Neural progenitor cell (in vitro differentiated cells): Measurements from ENCODE around the gene OAS1. TPM values are rescaled to one million over a fixed set of nuclear protein-coding genes. Genes with fewer than 3 reads are reported as not detected.
"Not testable (repeated sequence)": the region's sequence is repeated elsewhere in the genome, so short reads cannot be mapped to it uniquely, and the experiment has no call there.

Experiments
- DNase-seq: peaks from one replicate; pipeline ENCODE4 v3.0.0-alpha.2; 2016; ENCODE audit warnings: low spot score
- H2AFZ ChIP-seq: fragments of 200-600 bp; sonication (generic); replicated peaks from 2 replicates; pipeline ENCODE4 v1.6.1; 2016; ENCODE audit warnings: antibody characterized with exemption
- H3F3A ChIP-seq: fragments of 200-600 bp; sonication (generic); 2 replicates; pipeline ENCODE4 v1.6.1; 2016; ENCODE audit warnings: antibody characterized with exemption, low read depth
- H3K27ac ChIP-seq: fragments of 200-600 bp; sonication (generic); 2 replicates; pipeline ENCODE4 v1.5.1; 2016; ENCODE audit warnings: mild to moderate bottlenecking
- H3K27me3 ChIP-seq: fragments of 200-600 bp; sonication (generic); 2 replicates; pipeline ENCODE4 v1.6.1; 2016; ENCODE audit warnings: mild to moderate bottlenecking, moderate library complexity
- H3K36me3 ChIP-seq: fragments of 200-600 bp; sonication (generic); 2 replicates; pipeline ENCODE4 v1.5.1; 2016
- H3K4me1 ChIP-seq: fragments of 200-600 bp; sonication (generic); 2 replicates; pipeline ENCODE4 v1.6.1; 2016; ENCODE audit warnings: mixed run types
- H3K4me2 ChIP-seq: fragments of 200-600 bp; sonication (generic); 2 replicates; pipeline ENCODE4 v1.6.1; 2016
- H3K4me3 ChIP-seq: fragments of 200-600 bp; sonication (generic); 2 replicates; pipeline ENCODE4 v1.5.1; 2016
- H3K79me2 ChIP-seq: fragments of 200-600 bp; sonication (generic); 2 replicates; pipeline ENCODE4 v1.6.1; 2016; ENCODE audit warnings: low read depth
- H3K9ac ChIP-seq: fragments of 200-600 bp; sonication (generic); 2 replicates; pipeline ENCODE4 v1.6.1; 2016
- H3K9me3 ChIP-seq: fragments of 200-600 bp; sonication (generic); 2 replicates; pipeline ENCODE4 v1.5.1; 2016; ENCODE audit warnings: low read depth
- H4K20me1 ChIP-seq: fragments of 200-600 bp; sonication (generic); 2 replicates; pipeline ENCODE4 v1.6.1; 2016; ENCODE audit warnings: low read depth
- H3K27ac Mint-ChIP-seq: 3 replicates; pipeline ENCODE4 v1.8.0; 2021; ENCODE audit warnings: mixed read lengths
- H3K27me3 Mint-ChIP-seq: 2 replicates; pipeline ENCODE4 v1.8.0; 2022; ENCODE audit warnings: low read depth, mild to moderate bottlenecking, inconsistent platforms, moderate library complexity, mixed read lengths; ENCODE audit not compliant: insufficient read depth
- H3K36me3 Mint-ChIP-seq: 3 replicates; pipeline ENCODE4 v1.8.0; 2021; ENCODE audit warnings: mixed read lengths
- H3K4me1 Mint-ChIP-seq: 3 replicates; pipeline ENCODE4 v1.8.0; 2021; ENCODE audit warnings: mixed read lengths
- H3K4me3 Mint-ChIP-seq: 3 replicates; pipeline ENCODE4 v1.8.0; 2021; ENCODE audit warnings: mild to moderate bottlenecking, moderate library complexity, mixed read lengths
- H3K9me3 Mint-ChIP-seq: 3 replicates; pipeline ENCODE4 v1.8.0; 2020; ENCODE audit warnings: mixed read lengths
- EZH2 ChIP-seq: fragments of 200-600 bp; sonication (generic); IDR thresholded peaks from 2 replicates; pipeline ENCODE4 v1.6.1; 2017; ENCODE audit warnings: antibody characterized with exemption, mild to moderate bottlenecking, moderate library complexity
- EZH2phosphoT487 ChIP-seq: fragments of 200-600 bp; sonication (generic); IDR thresholded peaks from 2 replicates; pipeline ENCODE4 v1.6.1; 2017; ENCODE audit warnings: antibody characterized with exemption
- total RNA-seq: library from RNA; depleted of rRNA; stranded (reverse); fragments of >200 nt; gene quantifications from 2 replicates; pipeline ENCODE4 v1.2.3, GENCODE V29; 2015; ENCODE audit warnings: low replicate concordance
- TF ChIP-seq, protein P1 (sequence below): fragments of 200-600 bp; sonication (generic); IDR thresholded peaks from 2 replicates; pipeline ENCODE4 v1.5.1; 2017; ENCODE audit warnings: antibody characterized with exemption, mild to moderate bottlenecking

OAS1 gene
- total RNA-seq, 1 donor from 2014 or later = not detected

DNA sequence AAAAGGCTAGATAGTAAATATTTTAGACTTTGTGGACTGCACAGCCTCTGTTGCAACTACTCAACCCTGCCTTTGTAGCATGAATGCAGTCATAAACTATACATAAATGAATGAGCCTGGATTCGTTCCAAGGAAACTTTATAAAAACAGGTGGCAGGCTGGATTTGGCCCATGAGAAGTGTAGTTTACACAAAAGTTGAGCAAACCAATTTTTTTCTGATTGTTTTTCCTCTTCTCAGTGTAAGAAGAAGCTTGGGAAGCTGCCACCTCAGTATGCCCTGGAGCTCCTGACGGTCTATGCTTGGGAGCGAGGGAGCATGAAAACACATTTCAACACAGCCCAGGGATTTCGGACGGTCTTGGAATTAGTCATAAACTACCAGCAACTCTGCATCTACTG lies 9.5 kb downstream of the OAS1 start:
- no peak overlapping the region for H3K27ac ChIP-seq
- H3K27ac Mint-ChIP-seq = no peak overlapping the region

DNA sequence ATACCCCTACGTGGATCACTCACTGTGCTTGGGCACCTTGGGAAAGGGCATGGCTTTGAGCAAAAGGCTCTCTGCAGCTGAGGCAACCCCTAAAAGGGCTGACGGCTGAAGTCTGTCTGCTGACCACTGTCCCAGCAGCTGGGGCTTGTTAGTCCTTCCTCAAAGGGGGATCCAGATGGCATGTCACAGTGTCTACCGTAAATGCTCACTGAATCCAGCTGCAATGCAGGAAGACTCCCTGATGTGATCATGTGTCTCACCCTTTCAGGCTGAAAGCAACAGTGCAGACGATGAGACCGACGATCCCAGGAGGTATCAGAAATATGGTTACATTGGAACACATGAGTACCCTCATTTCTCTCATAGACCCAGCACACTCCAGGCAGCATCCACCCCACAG lies 12.4 kb downstream of the OAS1 start:
- no peaks in the 10 kb centered on the region for H3K4me1 ChIP-seq
- Mint-ChIP-seq H3K27ac (no peak overlapping the region), H3K4me1 (no peaks in the 10 kb centered on the region), H3K36me3 (no peaks in the 10 kb centered on the region), H3K27me3 (no peaks in the 10 kb centered on the region), H3K4me3 (no peak overlapping the region), H3K9me3 (peaks cover 10% of the 10 kb centered on the region)
- no peak overlapping the region for H2AFZ ChIP-seq
- H3F3A ChIP-seq = no peaks in the 10 kb centered on the region
- no peak for DNase-seq
- no peaks in the 10 kb centered on the region for H3K79me2 ChIP-seq
- no peaks in the 10 kb centered on the region for H3K27me3 ChIP-seq
- TF ChIP-seq EZH2phosphoT487 (no peak), EZH2 (no peak)
- TF ChIP-seq, protein P1, sequence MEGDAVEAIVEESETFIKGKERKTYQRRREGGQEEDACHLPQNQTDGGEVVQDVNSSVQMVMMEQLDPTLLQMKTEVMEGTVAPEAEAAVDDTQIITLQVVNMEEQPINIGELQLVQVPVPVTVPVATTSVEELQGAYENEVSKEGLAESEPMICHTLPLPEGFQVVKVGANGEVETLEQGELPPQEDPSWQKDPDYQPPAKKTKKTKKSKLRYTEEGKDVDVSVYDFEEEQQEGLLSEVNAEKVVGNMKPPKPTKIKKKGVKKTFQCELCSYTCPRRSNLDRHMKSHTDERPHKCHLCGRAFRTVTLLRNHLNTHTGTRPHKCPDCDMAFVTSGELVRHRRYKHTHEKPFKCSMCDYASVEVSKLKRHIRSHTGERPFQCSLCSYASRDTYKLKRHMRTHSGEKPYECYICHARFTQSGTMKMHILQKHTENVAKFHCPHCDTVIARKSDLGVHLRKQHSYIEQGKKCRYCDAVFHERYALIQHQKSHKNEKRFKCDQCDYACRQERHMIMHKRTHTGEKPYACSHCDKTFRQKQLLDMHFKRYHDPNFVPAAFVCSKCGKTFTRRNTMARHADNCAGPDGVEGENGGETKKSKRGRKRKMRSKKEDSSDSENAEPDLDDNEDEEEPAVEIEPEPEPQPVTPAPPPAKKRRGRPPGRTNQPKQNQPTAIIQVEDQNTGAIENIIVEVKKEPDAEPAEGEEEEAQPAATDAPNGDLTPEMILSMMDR = no peak
- no peaks in the 10 kb centered on the region for H3K9me3 ChIP-seq
- no peak overlapping the region for H3K4me3 ChIP-seq
- no peaks in the 10 kb centered on the region for H3K36me3 ChIP-seq
- no peak overlapping the region for H3K9ac ChIP-seq
- no peak overlapping the region for H3K27ac ChIP-seq
- H4K20me1 ChIP-seq = no peaks in the 10 kb centered on the region
- no peak overlapping the region for H3K4me2 ChIP-seq

More for the DNA sequence above, 9.5 kb downstream of the OAS1 start:
- no peaks in the 10 kb centered on the region for H3F3A ChIP-seq
- H3K4me2 ChIP-seq = no peak overlapping the region
- peaks cover 31% of the 10 kb centered on the region for H3K9me3 Mint-ChIP-seq
- DNase-seq = no peak
- H2AFZ ChIP-seq = no peak overlapping the region
- no peaks in the 10 kb centered on the region for H3K36me3 Mint-ChIP-seq
- no peaks in the 10 kb centered on the region for H3K4me1 Mint-ChIP-seq
- H3K27me3 ChIP-seq = no peaks in the 10 kb centered on the region
- no peak overlapping the region for H3K4me3 ChIP-seq
- H3K36me3 ChIP-seq = no peaks in the 10 kb centered on the region
- no peaks in the 10 kb centered on the region for H3K4me1 ChIP-seq
- H3K27me3 Mint-ChIP-seq = peaks cover 2% of the 10 kb centered on the region
- H4K20me1 ChIP-seq = no peaks in the 10 kb centered on the region
- peaks cover 5% of the 10 kb centered on the region for H3K9me3 ChIP-seq
- H3K4me3 Mint-ChIP-seq = no peak overlapping the region
- no peak overlapping the region for H3K9ac ChIP-seq
- H3K79me2 ChIP-seq = no peaks in the 10 kb centered on the region
- TF ChIP-seq EZH2phosphoT487 = no peak
- no peak for TF ChIP-seq EZH2
- TF ChIP-seq, protein P1 = no peak

DNA sequence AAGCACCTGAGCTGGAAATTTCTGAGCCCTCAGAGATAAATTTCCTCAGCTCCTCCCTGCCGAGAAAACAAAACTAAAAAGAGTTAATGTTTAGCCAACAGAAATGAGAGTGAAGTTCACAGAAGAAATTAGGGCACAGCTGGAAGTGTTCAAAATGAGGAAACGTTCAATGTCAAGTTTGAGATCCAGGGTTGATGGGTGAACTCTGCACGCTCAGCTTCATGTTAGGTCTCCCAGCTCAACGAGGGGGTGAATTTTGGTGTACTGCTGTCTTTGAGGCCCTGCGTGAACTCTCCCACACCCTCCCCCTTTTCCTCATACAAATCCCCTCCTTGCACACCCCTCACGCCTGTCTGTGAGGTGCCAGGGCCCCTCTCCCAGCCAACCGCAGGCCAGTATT lies 18.2 kb downstream of the OAS1 start:
- Mint-ChIP-seq H3K4me3 (no peak overlapping the region), H3K4me1 (peaks cover 3% of the 10 kb centered on the region), H3K27ac (no peak overlapping the region), H3K27me3 (peaks cover 4% of the 10 kb centered on the region), H3K36me3 (no peaks in the 10 kb centered on the region), H3K9me3 (peaks cover 12% of the 10 kb centered on the region)
- Histone ChIP-seq H3K4me3 (no peak overlapping the region), H3K79me2 (no peaks in the 10 kb centered on the region), H4K20me1 (no peaks in the 10 kb centered on the region), H2AFZ (no peak overlapping the region), H3K27me3 (peaks cover 4% of the 10 kb centered on the region), H3K36me3 (no peaks in the 10 kb centered on the region), H3K27ac (no peak overlapping the region), H3K4me2 (no peak overlapping the region), H3K9me3 (no peaks in the 10 kb centered on the region), H3F3A (no peaks in the 10 kb centered on the region), H3K4me1 (no peaks in the 10 kb centered on the region), H3K9ac (no peak overlapping the region)
- DNase-seq = no peak
- TF ChIP-seq, protein P1 = no peak
- TF ChIP-seq EZH2phosphoT487 (no peak), EZH2 (no peak)

DNA sequence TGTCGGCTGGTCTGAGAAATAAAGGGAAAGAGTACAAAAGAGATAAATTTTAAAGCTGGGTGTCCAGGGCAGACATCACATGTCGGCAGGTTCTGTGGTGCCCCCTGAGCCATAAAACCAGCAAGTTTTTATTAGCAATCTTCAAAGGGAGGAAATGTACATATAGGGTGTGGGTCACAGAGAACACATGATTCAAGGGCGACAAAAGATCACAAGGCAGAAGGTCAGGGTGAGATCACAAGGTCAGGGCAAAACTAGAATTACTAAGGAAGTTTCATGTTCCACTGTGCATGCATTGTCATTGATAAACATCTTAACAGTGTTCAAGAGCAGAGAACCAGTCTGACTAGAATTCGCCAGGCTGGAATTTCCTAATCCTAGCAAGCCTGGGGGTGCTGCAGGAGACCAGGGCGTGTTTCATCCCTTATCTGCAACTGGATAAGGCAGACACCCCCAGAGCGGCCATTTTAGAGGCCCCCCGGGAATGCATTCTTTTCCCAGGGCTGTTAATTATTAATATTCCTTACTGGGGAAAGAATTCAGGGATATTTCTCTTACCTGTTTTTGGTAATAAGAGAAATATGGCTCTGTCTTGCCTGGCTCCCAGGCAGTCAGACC lies 19.8 kb downstream of the OAS1 start:
- H4K20me1 ChIP-seq, H3K9me3 ChIP-seq, H3K4me1 Mint-ChIP-seq, DNase-seq, H3K79me2 ChIP-seq, H3K4me3 ChIP-seq, H3K4me3 Mint-ChIP-seq, H3K27ac Mint-ChIP-seq, H3K36me3 Mint-ChIP-seq, H3K36me3 ChIP-seq, H2AFZ ChIP-seq, H3K4me2 ChIP-seq, H3K27me3 Mint-ChIP-seq, H3K4me1 ChIP-seq, H3F3A ChIP-seq, H3K27me3 ChIP-seq, H3K9ac ChIP-seq, H3K27ac ChIP-seq: not testable (repeated sequence)
- peaks cover 12% of the 10 kb centered on the region for H3K9me3 Mint-ChIP-seq
